ENCODE results near the gene CREB3L2.

CREB3L2 gene

GRCh38 chr7:137958470-137959431, 43.1 kb downstream of the CREB3L2 start:
- Mint-ChIP-seq H3K27me3 (no peaks in the 10 kb centered on the region), H3K9me3 (no peaks in the 10 kb centered on the region), H3K4me1 (peaks cover 10% of the 10 kb centered on the region), H3K4me3 (no peak overlapping the region), H3K27ac (peak overlapping the region in 1 of 2 donors; percentile 40)
- no peak for ATAC-seq
- DNase-seq = no peak

- no peaks in the 10 kb centered on the region for H3K9me3 Mint-ChIP-seq
- no peak overlapping the region for H3K27ac Mint-ChIP-seq
- H3K4me1 Mint-ChIP-seq = peaks cover 10% of the 10 kb centered on the region
Measured at GRCh38 chr7:137957887-137958286, 44.0 kb downstream of the CREB3L2 start.

GRCh38 chr7:137956591-137956990, 45.3 kb downstream of the CREB3L2 start:
- H3K4me1 Mint-ChIP-seq = peaks cover 12% of the 10 kb centered on the region
- no peaks in the 10 kb centered on the region for H3K27me3 Mint-ChIP-seq
- no peak for DNase-seq
- H3K9me3 Mint-ChIP-seq = no peaks in the 10 kb centered on the region
- H3K27ac Mint-ChIP-seq = no peak overlapping the region
- no peak for ATAC-seq
- H3K4me3 Mint-ChIP-seq = no peak overlapping the region

More at GRCh38 chr7:137957887-137958286, 44.0 kb downstream of the CREB3L2 start:
- DNase-seq = no peak
- Mint-ChIP-seq H3K27me3 (no peaks in the 10 kb centered on the region), H3K4me3 (no peak overlapping the region)
- no peak for ATAC-seq

GRCh38 chr7:137956183-137956582, 45.7 kb downstream of the CREB3L2 start:
- DNase-seq (no peak), ATAC-seq (no peak)
- no peak overlapping the region for H3K4me3 Mint-ChIP-seq
- H3K9me3 Mint-ChIP-seq = no peaks in the 10 kb centered on the region
- no peaks in the 10 kb centered on the region for H3K27me3 Mint-ChIP-seq
- H3K4me1 Mint-ChIP-seq = peaks cover 8% of the 10 kb centered on the region
- H3K27ac Mint-ChIP-seq = no peak overlapping the region

- H3K27ac Mint-ChIP-seq = peak overlapping the region in 1 of 2 donors; percentile 52
- ATAC-seq = no peak
- DNase-seq = no peak
- H3K27me3 Mint-ChIP-seq = no peaks in the 10 kb centered on the region
- no peak overlapping the region for H3K4me3 Mint-ChIP-seq
- H3K4me1 Mint-ChIP-seq = peaks cover 15% of the 10 kb centered on the region
- H3K9me3 Mint-ChIP-seq = no peaks in the 10 kb centered on the region
Measured at GRCh38 chr7:137954614-137955013, 47.3 kb downstream of the CREB3L2 start.

GRCh38 chr7:137953665-137954470, 48.0 kb downstream of the CREB3L2 start:
- no peak for ATAC-seq
- H3K9me3 Mint-ChIP-seq = no peaks in the 10 kb centered on the region
- no peak overlapping the region for H3K27ac Mint-ChIP-seq
- no peak overlapping the region for H3K4me3 Mint-ChIP-seq
- H3K27me3 Mint-ChIP-seq = no peaks in the 10 kb centered on the region
- DNase-seq = no peak
- peaks cover 15% of the 10 kb centered on the region for H3K4me1 Mint-ChIP-seq

GRCh38 chr7:137953043-137953664, 48.7 kb downstream of the CREB3L2 start:
- no peak overlapping the region for H3K27ac Mint-ChIP-seq
- peaks cover 0 to 3% of the 10 kb centered on the region in 2 donors for H3K9me3 Mint-ChIP-seq
- H3K27me3 Mint-ChIP-seq = no peaks in the 10 kb centered on the region
- ATAC-seq = no peak
- no peak for DNase-seq
- peaks cover 15% of the 10 kb centered on the region for H3K4me1 Mint-ChIP-seq
- H3K4me3 Mint-ChIP-seq = no peak overlapping the region

- Mint-ChIP-seq H3K4me3 (no peak overlapping the region), H3K4me1 (peaks cover 21% of the 10 kb centered on the region), H3K9me3 (peaks cover 0 to 5% of the 10 kb centered on the region in 2 donors), H3K27me3 (no peaks in the 10 kb centered on the region), H3K27ac (no peak overlapping the region)
- DNase-seq = no peak
- ATAC-seq = no peak
Measured at GRCh38 chr7:137952426-137952805, 49.5 kb downstream of the CREB3L2 start.

GRCh38 chr7:137951700-137952425, 50.0 kb downstream of the CREB3L2 start:
- Mint-ChIP-seq H3K27ac (no peak overlapping the region), H3K4me3 (no peak overlapping the region)
- no peak for ATAC-seq

GRCh38 chr7:137950967-137951366, 50.9 kb downstream of the CREB3L2 start:
- ATAC-seq (no peak), DNase-seq (no peak)
- Mint-ChIP-seq H3K4me1 (peaks cover 21% of the 10 kb centered on the region), H3K27me3 (no peaks in the 10 kb centered on the region), H3K4me3 (no peak overlapping the region), H3K27ac (no peak overlapping the region), H3K9me3 (peaks cover 0 to 5% of the 10 kb centered on the region in 2 donors)

More at GRCh38 chr7:137951700-137952425, 50.0 kb downstream of the CREB3L2 start:
- Mint-ChIP-seq H3K9me3 (peaks cover 0 to 5% of the 10 kb centered on the region in 2 donors), H3K4me1 (peaks cover 21% of the 10 kb centered on the region), H3K27me3 (no peaks in the 10 kb centered on the region)
- no peak for DNase-seq

- peaks cover 21% of the 10 kb centered on the region for H3K4me1 Mint-ChIP-seq
- no peak for ATAC-seq
- peaks cover 0 to 5% of the 10 kb centered on the region in 2 donors for H3K9me3 Mint-ChIP-seq
Measured at GRCh38 chr7:137950263-137950621, 51.6 kb downstream of the CREB3L2 start.

GRCh38 chr7:137949416-137950262, 52.2 kb downstream of the CREB3L2 start:
- H3K27me3 Mint-ChIP-seq = no peaks in the 10 kb centered on the region
- peaks cover 21% of the 10 kb centered on the region for H3K4me1 Mint-ChIP-seq
- no peak overlapping the region for H3K27ac Mint-ChIP-seq
- no peak overlapping the region for H3K4me3 Mint-ChIP-seq
- no peak for DNase-seq
- no peak for ATAC-seq
- peaks cover 0 to 5% of the 10 kb centered on the region in 2 donors for H3K9me3 Mint-ChIP-seq

More at GRCh38 chr7:137950263-137950621, 51.6 kb downstream of the CREB3L2 start:
- Mint-ChIP-seq H3K4me3 (no peak overlapping the region), H3K27me3 (no peaks in the 10 kb centered on the region), H3K27ac (no peak overlapping the region)
- no peak for DNase-seq

GRCh38 chr7:137948845-137949330, 53.0 kb downstream of the CREB3L2 start:
- no peak for ATAC-seq
- no peak for DNase-seq
- no peak overlapping the region for H3K4me3 Mint-ChIP-seq
- peaks cover 23% of the 10 kb centered on the region for H3K4me1 Mint-ChIP-seq
- H3K27me3 Mint-ChIP-seq = no peaks in the 10 kb centered on the region
- H3K9me3 Mint-ChIP-seq = peaks cover 0 to 5% of the 10 kb centered on the region in 2 donors
- no peak overlapping the region for H3K27ac Mint-ChIP-seq
